ENCODE results near the gene OR5D16.
"Not testable (repeated sequence)": the region's sequence is repeated elsewhere in the genome, so short reads cannot be mapped to it uniquely, and the experiment has no call there.

The OR5D16 gene

DNA sequence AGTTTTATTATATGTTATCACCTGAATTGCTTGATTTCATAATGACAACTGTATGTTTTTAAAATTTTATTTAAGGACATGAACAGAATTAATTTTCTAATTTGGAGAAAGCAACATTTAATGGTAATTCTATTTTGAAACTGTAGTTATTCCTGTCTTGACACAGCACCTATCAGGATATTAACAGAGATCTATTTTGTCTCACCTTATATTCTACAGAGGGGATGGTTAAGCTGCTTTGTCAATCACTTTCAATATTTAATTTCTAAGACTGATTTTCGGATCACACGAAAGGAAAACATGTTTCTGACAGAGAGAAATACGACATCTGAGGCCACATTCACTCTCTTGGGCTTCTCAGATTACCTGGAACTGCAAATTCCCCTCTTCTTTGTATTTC is at the start of gene OR5D16:
TSS of gene OR5D16 (plus strand) at position 301 of the 400 bp plus-strand sequence. CDS start at position 301, 0 bp downstream.
- Histone ChIP-seq H3K9ac (ENCODE audit: low read length) (no peak within 1 kb of the TSS), H3K27me3 (ENCODE audit: control insufficient read depth, insufficient read depth, low read length) (no peaks in the 10 kb centered on the region), H3K4me3 (ENCODE audit: low read length) (no peak within 1 kb of the TSS), H3K27ac (ENCODE audit: low read depth, low read length) (no peak within 1 kb of the TSS), H3K4me1 (ENCODE audit: control insufficient read depth, insufficient read depth, low read length) (no peaks in the 10 kb centered on the region), H3K36me3 (ENCODE audit: control insufficient read depth, insufficient read depth, low read length) (no peaks in the 10 kb centered on the region)

DNA sequence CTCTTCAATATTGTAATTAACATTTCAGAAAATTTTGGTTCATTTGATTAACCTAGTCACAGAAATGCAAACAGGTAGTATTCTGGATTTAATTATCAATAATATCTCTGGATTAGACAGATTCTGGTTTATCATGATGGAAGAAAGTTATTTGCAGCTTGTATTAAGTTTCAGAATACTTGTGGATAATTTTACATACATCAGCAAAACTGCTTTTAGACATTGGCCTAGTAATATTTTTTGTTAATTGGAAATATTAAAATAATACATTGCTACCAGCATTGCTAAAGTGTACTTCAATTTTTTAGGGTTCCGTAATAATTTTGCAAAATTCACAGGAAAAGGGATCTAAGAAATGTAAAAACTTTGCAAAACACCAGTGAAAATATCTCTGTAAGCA is 46.9 kb upstream of the OR5D16 start:
- Histone ChIP-seq H3K4me3 (ENCODE audit: low read length) (no peak overlapping the region), H3K27ac (ENCODE audit: low read depth, low read length) (no peak overlapping the region), H3K36me3 (ENCODE audit: control insufficient read depth, insufficient read depth, low read length) (no peaks in the 10 kb centered on the region), H3K9ac (ENCODE audit: low read length) (no peak overlapping the region), H3K27me3 (ENCODE audit: control insufficient read depth, insufficient read depth, low read length) (no peaks in the 10 kb centered on the region), H3K4me1 (ENCODE audit: control insufficient read depth, insufficient read depth, low read length) (no peaks in the 10 kb centered on the region)

DNA sequence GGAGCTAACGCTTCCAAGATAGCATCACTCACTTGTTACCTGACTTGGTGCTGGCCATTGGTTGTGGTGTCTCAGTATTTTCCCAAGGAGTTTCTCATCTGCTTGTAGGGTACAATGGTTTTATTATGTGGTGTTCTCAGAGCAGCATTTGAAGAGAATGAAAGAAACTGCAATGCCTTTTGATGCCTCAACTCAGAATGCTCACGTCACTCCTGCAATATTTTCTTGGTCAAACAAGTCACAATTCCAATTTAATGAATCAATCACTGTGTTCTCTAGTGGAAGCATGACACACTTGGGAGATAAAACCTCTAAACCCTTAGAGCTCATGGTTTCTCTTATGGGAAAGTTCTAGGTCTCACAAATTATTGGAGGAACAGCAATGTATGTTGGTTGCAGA is 45.2 kb upstream of the OR5D16 start:
- Histone ChIP-seq H3K4me1 (ENCODE audit: control insufficient read depth, insufficient read depth, low read length) (no peaks in the 10 kb centered on the region), H3K27me3 (ENCODE audit: control insufficient read depth, insufficient read depth, low read length) (no peaks in the 10 kb centered on the region), H3K36me3 (ENCODE audit: control insufficient read depth, insufficient read depth, low read length) (no peaks in the 10 kb centered on the region), H3K9ac (ENCODE audit: low read length) (no peak overlapping the region), H3K27ac (ENCODE audit: low read depth, low read length) (no peak overlapping the region), H3K4me3 (ENCODE audit: low read length) (no peak overlapping the region)

DNA sequence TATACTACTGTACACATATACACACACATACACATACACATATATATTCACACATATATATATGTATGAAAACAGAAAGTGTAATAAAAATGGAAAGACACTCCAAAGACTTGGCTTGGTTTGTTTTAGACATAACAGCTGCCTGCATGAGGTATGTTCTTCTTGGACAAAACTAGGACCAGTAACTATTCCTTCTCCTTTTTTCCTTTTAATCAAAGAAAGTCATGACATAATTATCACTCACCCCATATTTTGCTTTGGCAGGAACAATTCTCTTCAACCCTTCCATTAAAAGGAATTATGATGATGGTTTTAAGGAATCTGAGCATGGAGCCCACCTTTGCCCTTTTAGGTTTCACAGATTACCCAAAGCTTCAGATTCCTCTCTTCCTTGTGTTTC is 43.3 kb upstream of the OR5D16 start, which contains the start of gene OR5D14:
TSS of gene OR5D14 (plus strand) at position 301 of the 400 bp plus-strand sequence. CDS start at position 301, 0 bp downstream.
- Histone ChIP-seq H3K27me3 (ENCODE audit: control insufficient read depth, insufficient read depth, low read length) (no peaks in the 10 kb centered on the region), H3K36me3 (ENCODE audit: control insufficient read depth, insufficient read depth, low read length) (no peaks in the 10 kb centered on the region), H3K9ac (ENCODE audit: low read length) (no peak within 1 kb of the TSS)

DNA sequence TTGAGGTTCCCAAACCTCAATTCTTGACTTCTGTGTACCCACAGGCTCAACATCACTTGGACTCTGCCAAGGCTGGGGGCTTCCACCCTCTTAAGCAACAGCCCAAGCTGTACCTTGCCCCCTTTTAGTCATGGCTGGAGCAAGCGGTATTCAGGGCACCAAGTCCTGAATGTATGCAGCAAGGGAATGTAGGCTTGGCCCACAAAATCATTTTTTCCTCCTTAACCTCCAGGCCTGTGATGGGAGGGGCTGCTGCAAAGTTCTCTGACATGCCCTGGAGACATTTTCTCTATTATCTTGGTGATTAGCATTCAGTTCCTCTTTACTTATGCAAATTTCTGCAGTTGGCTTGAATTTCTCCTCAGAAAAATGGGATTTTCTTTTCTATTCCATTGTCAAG is 32.3 kb upstream of the OR5D16 start:
- Histone ChIP-seq H3K4me1 (ENCODE audit: control insufficient read depth, insufficient read depth, low read length) (no peaks in the 10 kb centered on the region), H3K4me3 (ENCODE audit: low read length) (no peak overlapping the region), H3K27ac (ENCODE audit: low read depth, low read length) (no peak overlapping the region), H3K36me3 (ENCODE audit: control insufficient read depth, insufficient read depth, low read length) (no peaks in the 10 kb centered on the region), H3K9ac (ENCODE audit: low read length) (no peak overlapping the region), H3K27me3 (ENCODE audit: control insufficient read depth, insufficient read depth, low read length) (no peaks in the 10 kb centered on the region)

More for the DNA sequence above, 43.3 kb upstream of the OR5D16 start, which contains the start of gene OR5D14:
- Histone ChIP-seq H3K27ac (ENCODE audit: low read depth, low read length) (no peak within 1 kb of the TSS), H3K4me3 (ENCODE audit: low read length) (no peak within 1 kb of the TSS), H3K4me1 (ENCODE audit: control insufficient read depth, insufficient read depth, low read length) (no peaks in the 10 kb centered on the region)

DNA sequence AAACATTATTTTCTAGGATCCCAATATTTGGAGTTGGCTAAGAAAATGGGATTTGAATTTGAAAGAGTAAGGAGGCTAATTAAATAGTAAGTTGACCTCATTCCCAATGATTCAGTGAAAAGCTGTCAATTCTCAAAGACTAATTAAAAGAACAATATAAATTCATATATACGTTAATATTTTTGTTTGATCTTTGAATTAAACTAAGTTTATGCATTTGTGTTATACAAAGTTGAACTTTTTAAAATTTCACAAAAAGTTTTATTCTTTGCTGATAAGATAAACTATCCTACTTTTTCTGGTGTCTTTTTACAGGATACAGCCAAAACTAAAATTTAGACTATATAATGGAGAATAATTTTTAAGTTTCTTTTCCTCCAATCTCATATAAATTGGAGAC is 27.5 kb upstream of the OR5D16 start, which contains the start of gene OR5L1:
TSS of gene OR5L1 (plus strand) at position 301 of the 400 bp plus-strand sequence. CDS start 100 bp downstream, outside the sequence.
- H3K4me3 ChIP-seq (ENCODE audit: low read length) = no peak within 1 kb of the TSS
- no peaks in the 10 kb centered on the region for H3K27me3 ChIP-seq (ENCODE audit: control insufficient read depth, insufficient read depth, low read length)
- H3K36me3 ChIP-seq (ENCODE audit: control insufficient read depth, insufficient read depth, low read length) = no peaks in the 10 kb centered on the region
- no peak within 1 kb of the TSS for H3K9ac ChIP-seq (ENCODE audit: low read length)
- H3K4me1 ChIP-seq (ENCODE audit: control insufficient read depth, insufficient read depth, low read length) = no peaks in the 10 kb centered on the region
- H3K27ac ChIP-seq (ENCODE audit: low read depth, low read length) = no peak within 1 kb of the TSS

DNA sequence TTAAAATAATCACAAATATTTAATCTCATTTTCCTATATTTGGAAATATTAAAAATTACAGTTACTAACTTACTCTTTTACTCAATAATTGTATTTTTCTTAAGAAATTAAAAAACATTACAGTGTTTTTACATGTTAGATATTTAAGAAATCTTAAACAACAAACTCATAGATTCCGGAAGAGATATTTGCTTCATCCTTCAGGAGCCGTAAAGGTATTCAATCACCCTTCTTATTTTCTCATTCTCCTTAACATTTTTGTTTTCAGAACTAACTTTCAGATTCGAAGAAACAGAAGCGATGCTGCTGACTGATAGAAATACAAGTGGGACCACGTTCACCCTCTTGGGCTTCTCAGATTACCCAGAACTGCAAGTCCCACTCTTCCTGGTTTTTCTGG is 19.2 kb upstream of the OR5D16 start, which contains the start of gene OR5D18:
TSS of gene OR5D18 (plus strand) at position 301 of the 400 bp plus-strand sequence. CDS start at position 301, 0 bp downstream.
- H3K4me1 ChIP-seq (ENCODE audit: control insufficient read depth, insufficient read depth, low read length) = no peaks in the 10 kb centered on the region
- no peak within 1 kb of the TSS for H3K9ac ChIP-seq (ENCODE audit: low read length)
- no peak within 1 kb of the TSS for H3K27ac ChIP-seq (ENCODE audit: low read depth, low read length)
- H3K4me3 ChIP-seq (ENCODE audit: low read length) = no peak within 1 kb of the TSS
- H3K27me3 ChIP-seq (ENCODE audit: control insufficient read depth, insufficient read depth, low read length) = no peaks in the 10 kb centered on the region
- H3K36me3 ChIP-seq (ENCODE audit: control insufficient read depth, insufficient read depth, low read length) = no peaks in the 10 kb centered on the region

DNA sequence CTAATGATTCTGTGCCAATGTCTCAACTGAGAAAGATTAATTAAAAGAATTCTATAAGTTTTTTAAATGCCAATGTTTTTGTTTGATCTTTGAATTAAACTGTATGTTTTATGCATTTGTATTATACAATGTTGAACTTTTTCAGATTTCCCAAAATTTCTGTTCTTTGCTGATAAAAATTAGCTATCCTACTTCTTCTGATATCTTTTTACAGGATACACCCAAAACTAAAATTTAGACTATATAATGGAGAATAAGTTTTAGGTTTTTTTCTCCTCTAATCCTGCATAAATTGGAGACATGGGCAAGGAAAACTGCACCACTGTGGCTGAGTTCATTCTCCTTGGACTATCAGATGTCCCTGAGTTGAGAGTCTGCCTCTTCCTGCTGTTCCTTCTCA is 11.6 kb upstream of the OR5D16 start, which contains the start of gene OR5L2:
TSS of gene OR5L2 (plus strand) at position 301 of the 400 bp plus-strand sequence. CDS start at position 301, 0 bp downstream.
- Histone ChIP-seq H3K4me3 (ENCODE audit: low read length) (no peak within 1 kb of the TSS), H3K27ac (ENCODE audit: low read depth, low read length) (no peak within 1 kb of the TSS), H3K4me1 (ENCODE audit: control insufficient read depth, insufficient read depth, low read length) (no peaks in the 10 kb centered on the region), H3K27me3 (ENCODE audit: control insufficient read depth, insufficient read depth, low read length) (no peaks in the 10 kb centered on the region), H3K9ac (ENCODE audit: low read length) (no peak within 1 kb of the TSS), H3K36me3 (ENCODE audit: control insufficient read depth, insufficient read depth, low read length) (no peaks in the 10 kb centered on the region)

DNA sequence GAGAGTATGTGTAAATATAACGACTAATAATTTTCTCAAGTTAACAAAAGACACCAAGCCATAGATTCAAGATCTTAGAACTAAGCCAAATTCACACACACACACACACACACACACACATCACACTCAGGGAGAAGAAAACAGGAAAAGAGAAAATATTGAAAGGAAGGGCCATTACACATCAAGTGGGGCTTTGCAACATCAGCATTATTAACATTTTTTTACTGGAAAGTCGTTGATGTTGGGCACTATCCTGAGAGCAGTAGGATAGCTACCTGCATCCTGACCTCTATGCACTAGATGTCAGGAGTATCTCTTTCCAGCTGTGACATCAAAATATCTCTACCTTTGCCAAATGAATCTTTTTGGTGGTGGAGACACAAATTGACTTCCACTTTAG is 8.9 kb downstream of the OR5D16 start:
- H3K9ac ChIP-seq (ENCODE audit: low read length) = no peak overlapping the region
- no peaks in the 10 kb centered on the region for H3K36me3 ChIP-seq (ENCODE audit: control insufficient read depth, insufficient read depth, low read length)
- no peak overlapping the region for H3K4me3 ChIP-seq (ENCODE audit: low read length)
- H3K4me1 ChIP-seq (ENCODE audit: control insufficient read depth, insufficient read depth, low read length) = no peaks in the 10 kb centered on the region
- H3K27ac ChIP-seq (ENCODE audit: low read depth, low read length) = no peak overlapping the region
- no peaks in the 10 kb centered on the region for H3K27me3 ChIP-seq (ENCODE audit: control insufficient read depth, insufficient read depth, low read length)

DNA sequence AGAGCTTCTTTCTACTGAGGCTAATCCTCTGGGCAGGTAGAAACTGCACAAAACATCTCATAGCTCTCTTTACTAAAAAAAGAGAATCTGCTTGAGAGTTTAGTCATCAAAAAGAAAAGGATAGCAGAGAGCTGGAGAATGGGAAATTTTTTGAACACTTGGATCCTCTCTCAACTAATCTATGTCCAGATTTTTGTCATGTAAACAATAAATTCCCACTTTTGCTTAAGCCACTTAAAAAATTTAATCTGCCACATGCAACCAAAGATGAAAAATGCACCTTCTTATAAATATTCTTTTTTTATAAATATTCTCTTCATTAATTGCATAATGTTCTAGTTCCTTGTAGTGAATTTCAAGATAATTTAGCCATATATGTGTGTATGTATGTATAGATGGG is 10.5 kb downstream of the OR5D16 start:
- Histone ChIP-seq H3K4me3 (ENCODE audit: low read length) (no peak overlapping the region), H3K9ac (ENCODE audit: low read length) (no peak overlapping the region), H3K4me1 (ENCODE audit: control insufficient read depth, insufficient read depth, low read length) (no peaks in the 10 kb centered on the region), H3K36me3 (ENCODE audit: control insufficient read depth, insufficient read depth, low read length) (no peaks in the 10 kb centered on the region), H3K27me3 (ENCODE audit: control insufficient read depth, insufficient read depth, low read length) (no peaks in the 10 kb centered on the region), H3K27ac (ENCODE audit: low read depth, low read length) (no peak overlapping the region)

DNA sequence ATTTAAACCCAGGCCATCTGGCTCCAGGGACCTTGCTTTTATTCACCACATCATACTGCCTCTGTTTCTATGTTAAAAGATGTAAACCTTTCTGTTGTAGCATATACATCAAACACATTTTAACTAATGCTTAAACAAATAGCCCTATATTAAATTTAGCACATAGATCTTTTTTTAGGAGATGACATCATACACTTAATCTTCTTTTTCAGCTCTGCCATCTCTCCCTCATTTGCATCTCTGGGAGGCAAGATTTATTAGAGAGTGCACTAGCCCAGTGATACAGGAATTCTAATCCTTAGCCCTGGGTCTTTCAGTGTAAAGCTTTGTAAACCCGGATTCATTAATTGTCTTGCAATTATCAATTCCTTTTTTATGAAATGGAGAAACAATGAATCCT is 13.6 kb downstream of the OR5D16 start:
- Histone ChIP-seq H3K9ac (ENCODE audit: low read length) (no peak overlapping the region), H3K4me3 (ENCODE audit: low read length) (no peak overlapping the region), H3K4me1 (ENCODE audit: control insufficient read depth, insufficient read depth, low read length) (no peaks in the 10 kb centered on the region), H3K36me3 (ENCODE audit: control insufficient read depth, insufficient read depth, low read length) (no peaks in the 10 kb centered on the region), H3K27me3 (ENCODE audit: control insufficient read depth, insufficient read depth, low read length) (no peaks in the 10 kb centered on the region), H3K27ac (ENCODE audit: low read depth, low read length) (no peak overlapping the region)

DNA sequence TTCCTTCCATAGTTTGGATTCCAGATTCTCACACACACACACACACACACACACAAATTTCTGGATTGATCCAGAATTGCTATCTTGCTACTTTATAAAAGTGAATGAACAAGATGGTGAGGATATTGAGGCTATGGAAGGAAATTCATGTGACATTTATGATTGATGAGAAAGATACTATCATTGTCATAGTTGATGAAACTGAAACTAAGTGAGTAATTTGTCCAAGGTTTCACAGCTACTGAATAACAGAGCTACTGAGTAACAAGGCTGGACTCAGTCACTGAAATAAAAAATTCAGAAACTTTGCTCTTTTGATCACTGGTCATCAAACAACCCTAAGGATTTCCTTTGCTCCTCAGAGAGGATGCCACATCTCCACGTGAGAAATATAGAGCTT is 16.2 kb downstream of the OR5D16 start:
- Histone ChIP-seq H3K9ac (ENCODE audit: low read length) (no peak overlapping the region), H3K4me1 (ENCODE audit: control insufficient read depth, insufficient read depth, low read length) (no peaks in the 10 kb centered on the region), H3K4me3 (ENCODE audit: low read length) (no peak overlapping the region)

DNA sequence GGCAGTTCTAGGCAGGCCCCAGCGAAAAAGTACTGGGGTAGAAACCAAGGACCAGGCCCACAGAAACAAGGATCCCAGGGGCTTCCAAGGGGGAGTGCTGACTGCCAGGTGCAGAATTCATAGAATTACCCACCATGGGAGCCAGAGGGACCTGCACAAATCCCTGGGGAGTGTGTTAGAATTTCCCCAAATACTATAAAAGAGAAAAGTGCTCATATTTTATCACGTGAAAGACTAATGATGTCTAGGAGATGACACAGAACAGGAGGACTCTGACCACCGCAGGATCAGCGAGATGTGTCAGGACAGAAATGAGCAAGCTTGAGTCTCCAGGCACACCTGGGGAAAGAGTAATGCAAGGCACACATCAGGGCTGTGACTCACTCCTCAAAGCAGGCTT is 28.8 kb downstream of the OR5D16 start:
- not testable (repeated sequence) for H3K4me1 ChIP-seq (ENCODE audit: control insufficient read depth, insufficient read depth, low read length); H3K27me3 ChIP-seq (ENCODE audit: control insufficient read depth, insufficient read depth, low read length); H3K36me3 ChIP-seq (ENCODE audit: control insufficient read depth, insufficient read depth, low read length); H3K27ac ChIP-seq (ENCODE audit: low read depth, low read length); H3K9ac ChIP-seq (ENCODE audit: low read length); H3K4me3 ChIP-seq (ENCODE audit: low read length)

More for the DNA sequence above, 16.2 kb downstream of the OR5D16 start:
- Histone ChIP-seq H3K27ac (ENCODE audit: low read depth, low read length) (no peak overlapping the region), H3K36me3 (ENCODE audit: control insufficient read depth, insufficient read depth, low read length) (no peaks in the 10 kb centered on the region), H3K27me3 (ENCODE audit: control insufficient read depth, insufficient read depth, low read length) (no peaks in the 10 kb centered on the region)

All from rectal smooth muscle tissue (tissue), 1 donor.